Neural cell (in vitro differentiated cells): ENCODE measurements around the gene TMEM26. TPM values are rescaled to one million over a fixed set of nuclear protein-coding genes. Genes with fewer than 3 reads are reported as not detected.

ENCODE experiments used
- H2AFZ ChIP-seq: fragments of 200-600, 300-800 bp; sonication (generic), shearing (Covaris generic); 2 replicates; pipeline ENCODE4 v1.6.0; 2014; ENCODE audit warnings: low read depth, mild to moderate bottlenecking, antibody characterized with exemption, low read length, moderate library complexity
- H3F3A ChIP-seq: fragments of 200-600 bp; shearing (Covaris generic); 2 replicates; pipeline ENCODE4 v1.6.1; 2016; ENCODE audit warnings: mild to moderate bottlenecking, moderate library complexity, mixed read lengths, antibody characterized with exemption, low read length; ENCODE audit not compliant: insufficient read depth, poor library complexity, severe bottlenecking
- H3K27ac ChIP-seq: fragments of 200-600, 300-800 bp; sonication (generic), shearing (Covaris generic); 2 replicates; pipeline ENCODE4 v1.5.1; 2014; ENCODE audit warnings: mild to moderate bottlenecking, low read length, moderate library complexity
- H3K27me3 ChIP-seq: fragments of 300-800, 200-600 bp; sonication (generic), shearing (Covaris generic); 2 replicates; pipeline ENCODE4 v1.6.0; 2014; ENCODE audit warnings: mild to moderate bottlenecking, low read depth, low read length, moderate library complexity; ENCODE audit not compliant: insufficient read depth
- H3K36me3 ChIP-seq: fragments of 300-800, 200-600 bp; sonication (generic), shearing (Covaris generic); 2 replicates; pipeline ENCODE4 v1.5.1; 2014; ENCODE audit warnings: mild to moderate bottlenecking, antibody characterized with exemption, low read length, moderate library complexity; ENCODE audit not compliant: insufficient read depth
- H3K4me2 ChIP-seq: fragments of 300-800, 200-600 bp; sonication (generic), shearing (Covaris generic); 2 replicates; pipeline ENCODE4 v1.6.0; 2014; ENCODE audit warnings: mild to moderate bottlenecking, low read length
- H3K4me3 ChIP-seq: fragments of 300-800, 200-600 bp; sonication (generic), shearing (Covaris generic); 2 replicates; pipeline ENCODE4 v1.5.1; 2014; ENCODE audit warnings: mild to moderate bottlenecking, low read length, moderate library complexity
- H3K79me2 ChIP-seq: fragments of 200-600 bp; shearing (Covaris generic); replicated peaks from 2 replicates; pipeline ENCODE4 v1.6.0; 2014; ENCODE audit warnings: mild to moderate bottlenecking, low read length, moderate library complexity; ENCODE audit not compliant: insufficient read depth
- H3K9ac ChIP-seq: fragments of 300-800, 200-600 bp; sonication (generic), shearing (Covaris generic); 2 replicates; pipeline ENCODE4 v1.6.1; 2016; ENCODE audit warnings: mild to moderate bottlenecking, low read length, mixed read lengths
- H3K9me2 ChIP-seq: fragments of 200-600 bp; shearing (Covaris generic); 2 replicates; pipeline ENCODE4 v1.6.1; 2016; ENCODE audit warnings: mild to moderate bottlenecking, low read length, mixed read lengths; ENCODE audit not compliant: insufficient read depth
- H3K9me3 ChIP-seq: fragments of 200-600, 300-800 bp; sonication (generic), shearing (Covaris generic); 2 replicates; pipeline ENCODE4 v1.6.1; 2016; ENCODE audit warnings: mild to moderate bottlenecking, mixed run types, low read length, moderate library complexity, mixed read lengths
- H4K20me1 ChIP-seq: fragments of 200-600 bp; shearing (Covaris generic); 2 replicates; pipeline ENCODE4 v1.6.1; 2016; ENCODE audit warnings: mild to moderate bottlenecking, mixed run types; ENCODE audit not compliant: insufficient read depth
- EP300 ChIP-seq: fragments of 450-650 bp; conservative IDR thresholded peaks from 2 replicates; pipeline ENCODE4 v1.6.1; 2014; ENCODE audit warnings: antibody characterized with exemption, mild to moderate bottlenecking, moderate library complexity; ENCODE audit not compliant: poor library complexity, severe bottlenecking
- EZH2 ChIP-seq: fragments of 200-600, 300-800 bp; shearing (Covaris generic), sonication (generic); IDR thresholded peaks from 2 replicates; pipeline ENCODE4 v1.6.1; 2014; ENCODE audit warnings: antibody characterized with exemption, low read length, borderline replicate concordance, mild to moderate bottlenecking; ENCODE audit not compliant: insufficient read depth, poor library complexity, severe bottlenecking
- MXI1 ChIP-seq: fragments of 450-650 bp; conservative IDR thresholded peaks from 2 replicates; pipeline ENCODE4 v1.6.1; 2014; ENCODE audit warnings: antibody characterized with exemption, mild to moderate bottlenecking; ENCODE audit not compliant: poor library complexity, severe bottlenecking
- POLR2AphosphoS5 ChIP-seq: IDR thresholded peaks from 2 replicates; pipeline ENCODE4 v1.6.1; 2012
- RAD21 ChIP-seq: fragments of 450-650 bp; conservative IDR thresholded peaks from 2 replicates; pipeline ENCODE4 v1.6.1; 2014; ENCODE audit warnings: antibody characterized with exemption, mild to moderate bottlenecking, moderate library complexity
- SMC3 ChIP-seq: fragments of 450-650 bp; conservative IDR thresholded peaks from 2 replicates; pipeline ENCODE4 v1.6.1; 2014; ENCODE audit warnings: antibody characterized with exemption, mild to moderate bottlenecking, moderate library complexity; ENCODE audit not compliant: poor library complexity
- TAF1 ChIP-seq: IDR thresholded peaks from 2 replicates; pipeline ENCODE4 v1.6.1; 2012; ENCODE audit warnings: low read depth
- polyA plus RNA-seq: library from polyadenylated mRNA; depleted of rRNA; stranded (reverse); fragments of >200 nt; gene quantifications from 2 replicates; pipeline ENCODE4 v1.2.3, GENCODE V29; 2014
- TF ChIP-seq, protein P1 (sequence below): fragments of 450-650 bp; IDR thresholded peaks from 2 replicates; pipeline ENCODE4 v1.5.1; 2014; ENCODE audit warnings: antibody characterized with exemption, mild to moderate bottlenecking, moderate library complexity; ENCODE audit not compliant: poor library complexity, severe bottlenecking
- TF ChIP-seq, protein P2 (sequence below): IDR thresholded peaks from 2 replicates; pipeline ENCODE4 v1.6.1; 2012; ENCODE audit warnings: borderline replicate concordance

Gene TMEM26
- polyA plus RNA-seq, 1 donor from 2014 or later, result not detected

DNA sequence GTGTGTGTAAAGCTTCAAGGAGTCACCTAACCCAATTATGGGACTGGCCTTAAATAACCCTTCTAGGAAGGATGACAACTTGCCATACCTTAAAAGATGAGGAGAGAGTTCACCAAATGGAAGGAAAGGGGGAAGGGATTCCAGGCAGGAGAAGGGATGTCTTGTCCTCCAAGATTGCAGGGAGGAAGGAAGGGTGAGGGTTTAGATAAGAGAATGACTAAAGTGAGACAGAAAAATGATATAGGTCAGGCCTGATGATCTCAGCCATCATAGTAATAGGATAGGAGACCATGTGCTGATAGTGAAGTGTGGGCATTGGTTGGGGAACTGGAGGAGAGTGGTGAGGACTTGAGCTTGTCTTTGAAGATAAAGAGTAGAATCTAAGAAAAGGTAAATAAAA, 7.7 kb upstream of the TMEM26 start:
- no peak overlapping the region for H3K9ac ChIP-seq
- no peaks in the 10 kb centered on the region for H3K36me3 ChIP-seq
- no peak overlapping the region for H2AFZ ChIP-seq
- H3K9me3 ChIP-seq, result no peaks in the 10 kb centered on the region
- H4K20me1 ChIP-seq, result no peaks in the 10 kb centered on the region
- no peak overlapping the region for H3K27ac ChIP-seq
- H3K27me3 ChIP-seq, result no peaks in the 10 kb centered on the region
- H3K9me2 ChIP-seq, result no peaks in the 10 kb centered on the region
- no peak for TF ChIP-seq RAD21
- TF ChIP-seq POLR2AphosphoS5, result no peak
- TF ChIP-seq TAF1, result no peak
- TF ChIP-seq, protein P1, sequence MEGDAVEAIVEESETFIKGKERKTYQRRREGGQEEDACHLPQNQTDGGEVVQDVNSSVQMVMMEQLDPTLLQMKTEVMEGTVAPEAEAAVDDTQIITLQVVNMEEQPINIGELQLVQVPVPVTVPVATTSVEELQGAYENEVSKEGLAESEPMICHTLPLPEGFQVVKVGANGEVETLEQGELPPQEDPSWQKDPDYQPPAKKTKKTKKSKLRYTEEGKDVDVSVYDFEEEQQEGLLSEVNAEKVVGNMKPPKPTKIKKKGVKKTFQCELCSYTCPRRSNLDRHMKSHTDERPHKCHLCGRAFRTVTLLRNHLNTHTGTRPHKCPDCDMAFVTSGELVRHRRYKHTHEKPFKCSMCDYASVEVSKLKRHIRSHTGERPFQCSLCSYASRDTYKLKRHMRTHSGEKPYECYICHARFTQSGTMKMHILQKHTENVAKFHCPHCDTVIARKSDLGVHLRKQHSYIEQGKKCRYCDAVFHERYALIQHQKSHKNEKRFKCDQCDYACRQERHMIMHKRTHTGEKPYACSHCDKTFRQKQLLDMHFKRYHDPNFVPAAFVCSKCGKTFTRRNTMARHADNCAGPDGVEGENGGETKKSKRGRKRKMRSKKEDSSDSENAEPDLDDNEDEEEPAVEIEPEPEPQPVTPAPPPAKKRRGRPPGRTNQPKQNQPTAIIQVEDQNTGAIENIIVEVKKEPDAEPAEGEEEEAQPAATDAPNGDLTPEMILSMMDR, result no peak
- no peak for TF ChIP-seq EP300
- no peak for TF ChIP-seq SMC3
- TF ChIP-seq EZH2, result no peak
- no peak for TF ChIP-seq MXI1
- TF ChIP-seq, protein P2, sequence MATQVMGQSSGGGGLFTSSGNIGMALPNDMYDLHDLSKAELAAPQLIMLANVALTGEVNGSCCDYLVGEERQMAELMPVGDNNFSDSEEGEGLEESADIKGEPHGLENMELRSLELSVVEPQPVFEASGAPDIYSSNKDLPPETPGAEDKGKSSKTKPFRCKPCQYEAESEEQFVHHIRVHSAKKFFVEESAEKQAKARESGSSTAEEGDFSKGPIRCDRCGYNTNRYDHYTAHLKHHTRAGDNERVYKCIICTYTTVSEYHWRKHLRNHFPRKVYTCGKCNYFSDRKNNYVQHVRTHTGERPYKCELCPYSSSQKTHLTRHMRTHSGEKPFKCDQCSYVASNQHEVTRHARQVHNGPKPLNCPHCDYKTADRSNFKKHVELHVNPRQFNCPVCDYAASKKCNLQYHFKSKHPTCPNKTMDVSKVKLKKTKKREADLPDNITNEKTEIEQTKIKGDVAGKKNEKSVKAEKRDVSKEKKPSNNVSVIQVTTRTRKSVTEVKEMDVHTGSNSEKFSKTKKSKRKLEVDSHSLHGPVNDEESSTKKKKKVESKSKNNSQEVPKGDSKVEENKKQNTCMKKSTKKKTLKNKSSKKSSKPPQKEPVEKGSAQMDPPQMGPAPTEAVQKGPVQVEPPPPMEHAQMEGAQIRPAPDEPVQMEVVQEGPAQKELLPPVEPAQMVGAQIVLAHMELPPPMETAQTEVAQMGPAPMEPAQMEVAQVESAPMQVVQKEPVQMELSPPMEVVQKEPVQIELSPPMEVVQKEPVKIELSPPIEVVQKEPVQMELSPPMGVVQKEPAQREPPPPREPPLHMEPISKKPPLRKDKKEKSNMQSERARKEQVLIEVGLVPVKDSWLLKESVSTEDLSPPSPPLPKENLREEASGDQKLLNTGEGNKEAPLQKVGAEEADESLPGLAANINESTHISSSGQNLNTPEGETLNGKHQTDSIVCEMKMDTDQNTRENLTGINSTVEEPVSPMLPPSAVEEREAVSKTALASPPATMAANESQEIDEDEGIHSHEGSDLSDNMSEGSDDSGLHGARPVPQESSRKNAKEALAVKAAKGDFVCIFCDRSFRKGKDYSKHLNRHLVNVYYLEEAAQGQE, result no peak
- no peaks in the 10 kb centered on the region for H3F3A ChIP-seq
- no peak overlapping the region for H3K4me3 ChIP-seq
- H3K4me2 ChIP-seq, result no peak overlapping the region
- H3K79me2 ChIP-seq, result no peaks in the 10 kb centered on the region

DNA sequence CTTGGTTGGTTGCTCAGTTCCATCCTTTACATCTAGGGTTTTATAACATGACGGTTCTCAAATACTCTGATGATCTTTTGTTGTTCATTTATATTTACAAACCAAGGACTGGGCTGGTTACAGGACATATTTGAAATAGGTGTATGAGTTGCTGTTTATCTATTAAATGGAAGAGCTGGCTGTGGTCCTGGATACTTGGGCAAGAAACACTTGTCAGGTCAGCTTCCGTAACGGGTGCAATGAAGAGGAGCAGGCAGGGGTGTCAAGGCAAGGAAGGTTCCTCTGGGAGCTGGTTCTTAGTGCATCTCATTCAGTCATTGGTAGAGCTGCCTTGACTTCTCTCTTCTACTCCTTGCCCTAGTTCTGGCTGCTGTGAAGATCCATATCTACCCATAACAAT, 4.8 kb upstream of the TMEM26 start:
- Histone ChIP-seq H3K27me3 (peaks cover 13% of the 10 kb centered on the region), H3F3A (no peaks in the 10 kb centered on the region), H4K20me1 (no peaks in the 10 kb centered on the region), H3K27ac (no peak overlapping the region), H2AFZ (no peak overlapping the region), H3K4me3 (no peak overlapping the region), H3K9ac (no peak overlapping the region), H3K4me2 (no peak overlapping the region), H3K9me3 (no peaks in the 10 kb centered on the region), H3K36me3 (no peaks in the 10 kb centered on the region), H3K9me2 (no peaks in the 10 kb centered on the region), H3K79me2 (no peaks in the 10 kb centered on the region)
- TF ChIP-seq, protein P2, result no peak
- no peak for TF ChIP-seq TAF1
- TF ChIP-seq MXI1, result no peak
- TF ChIP-seq SMC3, result no peak
- TF ChIP-seq, protein P1, result no peak
- no peak for TF ChIP-seq RAD21
- TF ChIP-seq EZH2, result no peak
- no peak for TF ChIP-seq EP300
- TF ChIP-seq POLR2AphosphoS5, result no peak
